Measurements from ENCODE around the gene ABAT. TPM values are rescaled to one million over a fixed set of nuclear protein-coding genes. Genes with fewer than 3 reads are reported as not detected.

ABAT gene
- total RNA-seq, 6 experiments from 2014 or later, result 160 to 378 (median 305) TPM

- intact Hi-C loops (cut with DNase I), result no loop called here
- TF ChIP-seq CTCF (IDR thresholded peaks at IDR 0.05), result no peak
- TF ChIP-seq POLR2A (IDR thresholded peaks at IDR 0.05), result no peak
- no peaks in the 10 kb centered on the region for H3K9me3 ChIP-seq
- ATAC-seq, result no peak
- H3K27me3 ChIP-seq, result no peaks in the 10 kb centered on the region
- H3K4me1 ChIP-seq, result no peaks in the 10 kb centered on the region
- H3K36me3 ChIP-seq, result peaks cover 0 to 73% (median 15%) of the 10 kb centered on the region in 4 donors
- H3K4me3 ChIP-seq, result no peak overlapping the region
- 87% methylated on average over 7 of the region's 16 CpGs for WGBS (ENCODE audit: insufficient coverage, low coverage, low lambda C conversion rate, missing lambda C conversion rate)
- no peak overlapping the region for H3K27ac ChIP-seq
- no peak for DNase-seq
Observed at GRCh38 chr16:8628981-8629725, 45.3 kb upstream of the ABAT start.

GRCh38 chr16:8630255-8630953 is 44.0 kb upstream of the ABAT start:
- H3K9me3 ChIP-seq, result no peaks in the 10 kb centered on the region
- no peaks in the 10 kb centered on the region for H3K27me3 ChIP-seq
- ATAC-seq (no peak), DNase-seq (no peak)
- peaks cover 2 to 81% (median 17%) of the 10 kb centered on the region in 4 donors for H3K36me3 ChIP-seq
- no peak for TF ChIP-seq CTCF (IDR thresholded peaks at IDR 0.05)
- TF ChIP-seq POLR2A (IDR thresholded peaks at IDR 0.05), result no peak
- intact Hi-C loops (cut with DNase I), result loop anchor here in 1 of 2 donors (10.0 kb wide), 1 partner anchor 56 kb away; no protein-coding TSS in a partner anchor
- no peak overlapping the region for H3K27ac ChIP-seq
- 86% methylated on average over 5 of the region's 11 CpGs for WGBS (ENCODE audit: insufficient coverage, low coverage, low lambda C conversion rate, missing lambda C conversion rate)
- no peak overlapping the region for H3K4me3 ChIP-seq
- no peaks in the 10 kb centered on the region for H3K4me1 ChIP-seq

- ATAC-seq (peak in 1 of 4 donors; percentile 8), DNase-seq (no peak)
- TF ChIP-seq POLR2A (IDR thresholded peaks at IDR 0.05) (no peak), CTCF (IDR thresholded peaks at IDR 0.05) (no peak)
- intact Hi-C loops (cut with DNase I), result loop anchor here in 1 of 2 donors (10.0 kb wide), 1 partner anchor 57 kb away; no protein-coding TSS in a partner anchor
- Histone ChIP-seq H3K36me3 (peaks cover 4 to 81% (median 20%) of the 10 kb centered on the region in 4 donors), H3K27ac (no peak overlapping the region), H3K9me3 (no peaks in the 10 kb centered on the region), H3K4me1 (no peaks in the 10 kb centered on the region), H3K4me3 (no peak overlapping the region), H3K27me3 (no peaks in the 10 kb centered on the region)
- WGBS (ENCODE audit: insufficient coverage, low coverage, low lambda C conversion rate, missing lambda C conversion rate), result 78% methylated on average over 7 of the region's 9 CpGs
Observed at GRCh38 chr16:8631373-8631772, 43.0 kb upstream of the ABAT start.

GRCh38 chr16:8631818-8632465 is 42.5 kb upstream of the ABAT start:
- Histone ChIP-seq H3K4me1 (no peaks in the 10 kb centered on the region), H3K36me3 (peaks cover 4 to 83% (median 21%) of the 10 kb centered on the region in 4 donors), H3K27ac (peak overlapping the region in 2 of 3 donors; percentile 47 to 51), H3K9me3 (no peaks in the 10 kb centered on the region), H3K4me3 (no peak overlapping the region), H3K27me3 (no peaks in the 10 kb centered on the region)
- peak in 1 of 4 donors; percentile 11 for ATAC-seq
- 69% methylated on average over 7 of the region's 15 CpGs for WGBS (ENCODE audit: insufficient coverage, low coverage, low lambda C conversion rate, missing lambda C conversion rate)
- TF ChIP-seq POLR2A (IDR thresholded peaks at IDR 0.05), result no peak
- TF ChIP-seq CTCF (IDR thresholded peaks at IDR 0.05), result no peak
- intact Hi-C loops (cut with DNase I), result loop anchor here in 1 of 2 donors (10.0 kb wide), 1 partner anchor 57 kb away; no protein-coding TSS in a partner anchor
- DNase-seq, result no peak

All from right lobe of liver (tissue), 6 donors.